Fibroblast of villous mesenchyme (primary cell): ENCODE data around the gene LHFPL5. TPM values are rescaled to one million over a fixed set of nuclear protein-coding genes. Genes with fewer than 3 reads are reported as not detected.
A peak's percentile ranks its signal among the peaks of the same experiment; 100 is the strongest.

Experiments used
- DNase-seq: peaks from one replicate; pipeline ENCODE4 v3.0.0-alpha.2; 2010; ENCODE audit warnings: low read depth
- H3K4me3 ChIP-seq: 2 replicates; pipeline ENCODE4 v1.5.1; 2011; ENCODE audit warnings: low read depth, mild to moderate bottlenecking, low read length
- CTCF ChIP-seq: IDR thresholded peaks from 2 replicates; pipeline ENCODE4 v1.5.1; 2012; ENCODE audit warnings: low read depth, mild to moderate bottlenecking, low read length; ENCODE audit not compliant: insufficient read depth
- total RNA-seq: library from RNA; depleted of rRNA; stranded (reverse); fragments of >200 nt; gene quantifications from 2 replicates; pipeline ENCODE4 v1.2.3, GENCODE V29; 2012

The LHFPL5 gene
- total RNA-seq, 1 donor = not detected

DNA sequence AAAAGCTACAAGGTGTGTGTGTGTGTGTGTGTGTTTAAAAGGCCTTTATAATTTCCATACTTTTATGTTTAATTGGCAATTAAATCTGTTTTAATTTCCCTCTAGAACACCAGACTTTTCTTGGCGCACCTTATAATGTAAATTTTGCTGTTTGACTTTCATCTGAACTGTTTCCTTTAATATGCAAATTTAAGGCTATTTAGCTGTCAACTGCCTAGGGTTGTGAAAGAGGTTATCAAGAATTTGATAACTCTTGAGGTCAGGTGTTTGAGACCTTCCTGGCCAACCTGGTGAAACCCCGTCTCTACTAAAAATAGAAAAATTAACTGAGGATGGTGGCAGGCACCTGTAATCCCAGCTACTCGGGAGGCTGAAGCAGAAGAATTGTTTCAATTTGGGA lies 4.0 kb upstream of the LHFPL5 start:
- DNase-seq = no peak
- no peak overlapping the region for H3K4me3 ChIP-seq
- TF ChIP-seq CTCF = no peak

- TF ChIP-seq CTCF = no peak
- no peak for DNase-seq
- H3K4me3 ChIP-seq = no peak overlapping the region
Observed at GRCh38 chr6:35808688-35809087, 3.5 kb downstream of the LHFPL5 start.

DNA sequence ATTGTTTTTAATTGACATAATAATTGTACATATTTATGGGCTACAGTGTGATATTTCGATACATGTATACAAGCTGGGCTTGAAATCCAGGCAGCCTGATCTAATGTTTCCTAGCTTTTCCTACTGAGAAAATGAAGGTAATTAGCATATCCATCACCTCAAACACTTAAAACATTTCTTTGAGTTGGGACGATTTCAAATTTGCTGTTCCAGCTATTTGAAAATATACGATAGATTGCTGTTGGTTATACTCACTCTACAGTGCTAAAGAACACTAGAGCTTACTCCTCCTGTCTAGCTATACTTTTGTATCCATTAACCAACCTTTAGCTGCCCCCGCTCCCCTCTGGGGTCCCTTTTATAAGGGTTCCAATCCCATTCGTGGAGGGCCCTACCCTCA lies 4.7 kb downstream of the LHFPL5 start:
- DNase-seq = no peak
- no peak for TF ChIP-seq CTCF
- H3K4me3 ChIP-seq = no peak overlapping the region

- no peak for TF ChIP-seq CTCF
- H3K4me3 ChIP-seq = no peak overlapping the region
- peak; percentile 67 for DNase-seq
Observed at GRCh38 chr6:35810971-35811698, 6.0 kb downstream of the LHFPL5 start.

DNA sequence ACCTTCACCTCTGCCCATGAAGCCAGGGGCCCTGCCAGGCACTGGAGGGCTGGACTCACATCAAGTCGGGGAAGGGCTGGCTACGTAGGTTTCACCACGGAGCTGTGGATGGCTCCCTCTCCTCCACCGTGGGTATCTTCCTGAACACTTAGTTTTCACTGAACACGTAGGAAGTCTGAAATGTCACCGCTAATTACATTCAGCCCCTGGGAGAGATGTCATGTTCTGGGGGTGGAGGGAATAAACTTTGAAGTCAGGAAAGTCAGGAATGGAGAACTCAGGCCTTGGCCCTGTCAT lies 6.5 kb downstream of the LHFPL5 start:
- H3K4me3 ChIP-seq = no peak overlapping the region
- no peak for DNase-seq
- no peak for TF ChIP-seq CTCF

DNA sequence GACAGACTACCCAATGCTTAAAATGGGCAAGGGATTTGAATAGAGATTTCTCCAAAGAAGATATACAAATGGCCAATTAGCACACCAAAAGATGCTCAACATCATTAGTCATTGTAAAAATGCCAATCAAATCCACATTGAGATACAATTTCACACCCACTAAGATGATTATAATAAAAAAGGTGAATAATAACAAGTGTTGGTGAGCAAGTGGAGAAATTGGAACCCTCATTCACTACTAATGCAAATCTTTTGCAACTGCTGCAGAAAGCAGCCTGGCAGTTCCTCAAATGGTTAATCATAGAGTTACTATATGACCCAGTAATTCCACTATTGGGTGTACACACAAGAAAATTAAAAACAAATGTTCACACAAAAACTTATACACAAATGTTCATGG lies 12.4 kb downstream of the LHFPL5 start:
- no peak for DNase-seq
- no peak overlapping the region for H3K4me3 ChIP-seq
- TF ChIP-seq CTCF = no peak

DNA sequence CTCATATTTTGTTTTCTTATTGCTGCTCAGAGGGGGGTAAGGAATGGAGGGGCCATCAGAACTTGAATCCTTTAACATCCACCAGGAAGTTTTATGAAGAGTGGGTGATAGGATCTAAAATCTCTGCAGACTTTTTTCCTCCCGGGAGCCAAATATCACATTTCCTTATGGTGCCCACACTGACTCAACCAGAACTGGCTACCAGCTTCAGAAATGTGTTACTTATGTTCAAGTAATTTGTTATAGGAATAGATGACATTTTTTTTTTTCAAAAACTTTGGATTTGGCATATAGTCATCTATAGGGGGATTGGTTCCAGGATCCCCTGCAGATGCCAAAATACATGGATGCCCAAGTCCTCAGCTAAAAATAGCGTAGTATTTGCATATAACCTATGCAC lies 18.4 kb downstream of the LHFPL5 start:
- no peak for TF ChIP-seq CTCF
- no peak for DNase-seq
- no peak overlapping the region for H3K4me3 ChIP-seq
